Tibial nerve (tissue), 4 donors: ENCODE measurements around the gene RPTOR.

Experiments used
- CTCF ChIP-seq, 5 experiments: fragments of 200-600 bp in 3 of 5; fragments of 450-650 bp in 2 of 5; sonication (generic) in 3 of 5; IDR thresholded peaks; one replicate each; pipeline ENCODE4 v1.5.1; 2016 to 2019; ENCODE audit warnings: antibody characterized with exemption in 5 of 5, mild to moderate bottlenecking in 3 of 5, moderate library complexity in 2 of 5
- EP300 ChIP-seq, 2 donors: sonication (generic); formaldehyde crosslinking; IDR thresholded peaks; one replicate each; pipeline ENCODE4 v1.6.1; 2017; ENCODE audit warnings: antibody characterized with exemption in 2 of 2, mild to moderate bottlenecking in 1 of 2
- POLR2A ChIP-seq, 2 donors: fragments of 450-650 bp; IDR thresholded peaks; one replicate each; pipeline ENCODE4 v1.6.1; 2017; ENCODE audit warnings: antibody characterized with exemption in 2 of 2, mild to moderate bottlenecking in 2 of 2, moderate library complexity in 2 of 2

- TF ChIP-seq CTCF (IDR thresholded peaks at IDR 0.05) = no peak
- TF ChIP-seq EP300 (IDR thresholded peaks at IDR 0.05) = no peak
- no peak for TF ChIP-seq POLR2A (IDR thresholded peaks at IDR 0.05)
Measured at GRCh38 chr17:80781807-80782277, 237.2 kb downstream of the RPTOR start.
